Ishikawa (cell line): ENCODE measurements around the gene SLC26A11.

Experiments used
- CEBPB ChIP-seq: IDR thresholded peaks from 2 replicates; pipeline ENCODE4 v1.6.1; 2012
- CREB1 ChIP-seq: IDR thresholded peaks from 2 replicates; pipeline ENCODE4 v1.6.1; 2012; ENCODE audit warnings: low read depth
- EGR1 ChIP-seq: IDR thresholded peaks from 2 replicates; pipeline ENCODE4 v1.6.1; 2012
- EP300 ChIP-seq: IDR thresholded peaks from 2 replicates; pipeline ENCODE4 v1.6.1; 2012; ENCODE audit warnings: borderline replicate concordance
- FOXM1 ChIP-seq: IDR thresholded peaks from 2 replicates; pipeline ENCODE4 v1.6.1; 2012; ENCODE audit warnings: low read depth, borderline replicate concordance
- MAX ChIP-seq: IDR thresholded peaks from 2 replicates; pipeline ENCODE4 v1.6.1; 2012
- NFIC ChIP-seq: IDR thresholded peaks from 2 replicates; pipeline ENCODE4 v1.6.1; 2012
- RAD21 ChIP-seq: IDR thresholded peaks from 2 replicates; pipeline ENCODE4 v1.6.1; 2012; ENCODE audit warnings: low read depth
- REST ChIP-seq: IDR thresholded peaks from 2 replicates; pipeline ENCODE4 v1.6.1; 2012; ENCODE audit warnings: low read depth, mild to moderate bottlenecking
- TAF1 ChIP-seq: IDR thresholded peaks from 2 replicates; pipeline ENCODE4 v1.6.1; 2012; ENCODE audit warnings: low read depth, mild to moderate bottlenecking
- TCF12 ChIP-seq: IDR thresholded peaks from 2 replicates; pipeline ENCODE4 v1.6.1; 2012; ENCODE audit warnings: low read depth
- TEAD4 ChIP-seq: IDR thresholded peaks from 2 replicates; pipeline ENCODE4 v1.6.1; 2012
- USF1 ChIP-seq: IDR thresholded peaks from 2 replicates; pipeline ENCODE4 v1.6.1; 2012
- YY1 ChIP-seq: IDR thresholded peaks from 2 replicates; pipeline ENCODE4 v1.6.1; 2012; ENCODE audit warnings: low read depth
- ZBTB7A ChIP-seq: IDR thresholded peaks from 2 replicates; pipeline ENCODE4 v1.6.1; 2012; ENCODE audit warnings: low read depth

Gene SLC26A11

GRCh38 chr17:80218391-80218790 lies 1.8 kb upstream of the SLC26A11 start:
- TF ChIP-seq CEBPB (no peak), RAD21 (no peak), TCF12 (no peak), CREB1 (no peak), TEAD4 (no peak), NFIC (no peak), REST (no peak), USF1 (no peak), YY1 (no peak), TAF1 (no peak), ZBTB7A (no peak), EP300 (no peak), FOXM1 (no peak), EGR1 (no peak), MAX (no peak)

- 0 out of 2 replicates have a peak, but pooled peaks have one; percentile 44 for TF ChIP-seq TCF12
- TF ChIP-seq NFIC, result peak; percentile 89
- TF ChIP-seq EP300, result peak; percentile 32; the same call in 1 of the 2 replicates
- TF ChIP-seq RAD21, result no peak
Observed at GRCh38 chr17:80219013-80219762, 1.0 kb upstream of the SLC26A11 start.

GRCh38 chr17:80219763-80220053 lies 519 bp upstream of the SLC26A11 start:
- TF ChIP-seq TCF12, result peak; percentile 6; the same call in 1 of the 2 replicates
- no peak for TF ChIP-seq RAD21
- no peak for TF ChIP-seq TEAD4

GRCh38 chr17:80220736-80221215 lies 549 bp downstream of the SLC26A11 start:
- peak; percentile 7; the same call in 1 of the 2 replicates for TF ChIP-seq ZBTB7A
- no peak for TF ChIP-seq FOXM1

GRCh38 chr17:80221351-80222105 lies 1.3 kb downstream of the SLC26A11 start:
- no peak for TF ChIP-seq TAF1

- TF ChIP-seq CEBPB (no peak), FOXM1 (no peak), NFIC (no peak)
Observed at GRCh38 chr17:80222376-80223141, 2.3 kb downstream of the SLC26A11 start.

- TF ChIP-seq YY1 (no peak), NFIC (no peak), MAX (no peak), USF1 (no peak), CEBPB (no peak)
Observed at GRCh38 chr17:80223142-80223815, 3.1 kb downstream of the SLC26A11 start.
